ENCODE measurements around the gene SYTL3. TPM values are rescaled to one million over a fixed set of nuclear protein-coding genes. Genes with fewer than 3 reads are reported as not detected.

The SYTL3 gene
- total RNA-seq, 1 donor, result 2.2 TPM

DNA sequence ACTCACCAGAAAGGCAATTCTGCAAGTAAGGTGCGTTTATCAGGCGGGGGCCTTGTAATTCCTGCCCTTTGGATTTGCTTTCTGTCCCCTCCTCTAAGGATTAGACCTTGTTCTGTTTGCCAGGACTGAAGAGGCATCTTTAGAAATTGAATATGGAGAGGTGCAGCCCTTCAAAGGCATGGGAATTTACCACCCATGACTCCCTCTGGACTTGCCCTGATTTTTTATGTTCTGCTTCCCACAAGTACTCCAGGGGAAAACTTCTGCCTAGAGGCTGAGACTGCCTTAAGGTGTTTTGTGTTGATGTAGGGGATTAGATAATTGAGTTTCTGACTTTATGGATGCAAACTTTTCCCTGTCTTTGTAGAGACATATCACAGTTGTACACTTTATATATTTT is 30.2 kb downstream of the SYTL3 start:
- Histone ChIP-seq H3K27me3 (ENCODE audit: insufficient read depth, low read length) (no peaks in the 10 kb centered on the region), H3K4me1 (ENCODE audit: insufficient read depth, low read length) (no peaks in the 10 kb centered on the region), H4K20me1 (ENCODE audit: insufficient read depth, low read length) (no peaks in the 10 kb centered on the region), H3K4me2 (ENCODE audit: insufficient read depth, low read length) (no peak overlapping the region), H3K36me3 (ENCODE audit: insufficient read depth, low read length) (no peaks in the 10 kb centered on the region), H3K4me3 (ENCODE audit: insufficient read depth, low read length) (no peak overlapping the region), H3K79me2 (ENCODE audit: insufficient read depth, low read length) (no peaks in the 10 kb centered on the region), H3K27ac (ENCODE audit: low read depth, low read length) (no peak overlapping the region), H2AFZ (ENCODE audit: low read length) (no peak overlapping the region), H3K9me3 (ENCODE audit: low read depth, low read length) (no peaks in the 10 kb centered on the region)
- TF ChIP-seq, protein P1, sequence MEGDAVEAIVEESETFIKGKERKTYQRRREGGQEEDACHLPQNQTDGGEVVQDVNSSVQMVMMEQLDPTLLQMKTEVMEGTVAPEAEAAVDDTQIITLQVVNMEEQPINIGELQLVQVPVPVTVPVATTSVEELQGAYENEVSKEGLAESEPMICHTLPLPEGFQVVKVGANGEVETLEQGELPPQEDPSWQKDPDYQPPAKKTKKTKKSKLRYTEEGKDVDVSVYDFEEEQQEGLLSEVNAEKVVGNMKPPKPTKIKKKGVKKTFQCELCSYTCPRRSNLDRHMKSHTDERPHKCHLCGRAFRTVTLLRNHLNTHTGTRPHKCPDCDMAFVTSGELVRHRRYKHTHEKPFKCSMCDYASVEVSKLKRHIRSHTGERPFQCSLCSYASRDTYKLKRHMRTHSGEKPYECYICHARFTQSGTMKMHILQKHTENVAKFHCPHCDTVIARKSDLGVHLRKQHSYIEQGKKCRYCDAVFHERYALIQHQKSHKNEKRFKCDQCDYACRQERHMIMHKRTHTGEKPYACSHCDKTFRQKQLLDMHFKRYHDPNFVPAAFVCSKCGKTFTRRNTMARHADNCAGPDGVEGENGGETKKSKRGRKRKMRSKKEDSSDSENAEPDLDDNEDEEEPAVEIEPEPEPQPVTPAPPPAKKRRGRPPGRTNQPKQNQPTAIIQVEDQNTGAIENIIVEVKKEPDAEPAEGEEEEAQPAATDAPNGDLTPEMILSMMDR (IDR thresholded peaks at IDR 0.05; ENCODE audit: extremely low read depth, low read depth, low read length), result no peak
- no peak for DNase-seq (ENCODE audit: insufficient read length, low spot score, missing footprints)

DNA sequence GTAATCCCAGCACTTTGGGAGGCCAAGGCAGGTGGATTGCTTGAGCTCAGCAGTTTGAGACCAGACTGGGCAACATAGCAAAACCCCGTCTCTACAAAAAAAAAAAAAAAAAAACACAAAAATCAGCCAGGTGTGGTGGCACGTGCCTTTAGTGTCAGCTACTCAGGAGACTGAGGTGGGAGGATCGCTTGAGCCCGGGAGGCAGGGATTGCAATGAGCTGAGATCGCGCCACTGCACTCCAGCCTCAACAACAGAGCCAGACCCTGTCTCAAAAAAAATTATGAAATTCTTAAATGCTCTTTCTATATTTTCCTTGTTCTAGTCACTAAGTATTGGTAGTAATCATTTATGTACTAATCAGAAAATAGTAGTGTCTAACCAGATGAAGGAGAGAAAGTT is 30.6 kb downstream of the SYTL3 start:
- H3K4me3 ChIP-seq (ENCODE audit: insufficient read depth, low read length), result no peak overlapping the region
- H3K27me3 ChIP-seq (ENCODE audit: insufficient read depth, low read length), result no peaks in the 10 kb centered on the region
- H3K4me1 ChIP-seq (ENCODE audit: insufficient read depth, low read length), result no peaks in the 10 kb centered on the region
- no peaks in the 10 kb centered on the region for H3K79me2 ChIP-seq (ENCODE audit: insufficient read depth, low read length)
- H3K4me2 ChIP-seq (ENCODE audit: insufficient read depth, low read length), result no peak overlapping the region
- no peak overlapping the region for H3K27ac ChIP-seq (ENCODE audit: low read depth, low read length)
- no peaks in the 10 kb centered on the region for H3K9me3 ChIP-seq (ENCODE audit: low read depth, low read length)
- DNase-seq (ENCODE audit: insufficient read length, low spot score, missing footprints), result no peak
- no peaks in the 10 kb centered on the region for H4K20me1 ChIP-seq (ENCODE audit: insufficient read depth, low read length)
- TF ChIP-seq, protein P1 (IDR thresholded peaks at IDR 0.05; ENCODE audit: extremely low read depth, low read depth, low read length), result no peak
- H2AFZ ChIP-seq (ENCODE audit: low read length), result no peak overlapping the region
- no peaks in the 10 kb centered on the region for H3K36me3 ChIP-seq (ENCODE audit: insufficient read depth, low read length)

DNA sequence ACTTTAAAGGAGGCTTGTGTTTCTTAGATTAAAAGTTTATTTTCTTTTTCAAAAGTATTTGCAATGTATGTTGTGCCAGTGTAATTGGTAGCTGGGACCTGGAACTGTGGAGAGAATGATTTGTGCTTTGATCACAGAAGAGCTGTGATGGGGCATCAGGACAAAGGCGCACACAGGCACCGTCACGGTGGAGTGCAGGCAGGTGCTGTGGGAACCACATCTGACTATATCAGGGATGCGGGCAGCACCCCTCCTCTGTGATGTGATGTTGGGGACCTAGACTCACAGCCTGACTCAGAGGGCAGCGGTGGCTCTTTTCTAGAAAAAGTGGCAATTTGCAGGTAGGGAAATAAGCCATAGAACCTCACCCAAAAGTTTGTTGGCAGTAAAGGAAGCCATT is 34.5 kb downstream of the SYTL3 start:
- no peaks in the 10 kb centered on the region for H3K79me2 ChIP-seq (ENCODE audit: insufficient read depth, low read length)
- H3K27me3 ChIP-seq (ENCODE audit: insufficient read depth, low read length), result no peaks in the 10 kb centered on the region
- H3K36me3 ChIP-seq (ENCODE audit: insufficient read depth, low read length), result no peaks in the 10 kb centered on the region
- DNase-seq (ENCODE audit: insufficient read length, low spot score, missing footprints), result peak; percentile 10
- H3K4me1 ChIP-seq (ENCODE audit: insufficient read depth, low read length), result no peaks in the 10 kb centered on the region
- no peak overlapping the region for H3K4me2 ChIP-seq (ENCODE audit: insufficient read depth, low read length)
- no peaks in the 10 kb centered on the region for H4K20me1 ChIP-seq (ENCODE audit: insufficient read depth, low read length)
- H3K4me3 ChIP-seq (ENCODE audit: insufficient read depth, low read length), result no peak overlapping the region
- H2AFZ ChIP-seq (ENCODE audit: low read length), result no peak overlapping the region
- no peak overlapping the region for H3K27ac ChIP-seq (ENCODE audit: low read depth, low read length)
- no peaks in the 10 kb centered on the region for H3K9me3 ChIP-seq (ENCODE audit: low read depth, low read length)
- TF ChIP-seq, protein P1 (IDR thresholded peaks at IDR 0.05; ENCODE audit: extremely low read depth, low read depth, low read length), result no peak

- no peaks in the 10 kb centered on the region for H4K20me1 ChIP-seq (ENCODE audit: insufficient read depth, low read length)
- TF ChIP-seq, protein P1 (IDR thresholded peaks at IDR 0.05; ENCODE audit: extremely low read depth, low read depth, low read length), result no peak
- no peaks in the 10 kb centered on the region for H3K9me3 ChIP-seq (ENCODE audit: low read depth, low read length)
- no peak overlapping the region for H3K4me2 ChIP-seq (ENCODE audit: insufficient read depth, low read length)
- no peak overlapping the region for H3K4me3 ChIP-seq (ENCODE audit: insufficient read depth, low read length)
- no peaks in the 10 kb centered on the region for H3K79me2 ChIP-seq (ENCODE audit: insufficient read depth, low read length)
- no peak overlapping the region for H3K27ac ChIP-seq (ENCODE audit: low read depth, low read length)
- H2AFZ ChIP-seq (ENCODE audit: low read length), result no peak overlapping the region
- H3K36me3 ChIP-seq (ENCODE audit: insufficient read depth, low read length), result no peaks in the 10 kb centered on the region
- DNase-seq (ENCODE audit: insufficient read length, low spot score, missing footprints), result peak; percentile 8
- no peaks in the 10 kb centered on the region for H3K4me1 ChIP-seq (ENCODE audit: insufficient read depth, low read length)
- no peaks in the 10 kb centered on the region for H3K27me3 ChIP-seq (ENCODE audit: insufficient read depth, low read length)
These were observed 35.0 kb downstream of the SYTL3 start for GRCh38 chr6:158684745-158685324.
